GM19351 (cell line): ENCODE data around the gene TBC1D22A.
"Not testable (repeated sequence)": the region's sequence is repeated elsewhere in the genome, so short reads cannot be mapped to it uniquely, and the experiment has no call there.

ENCODE experiments used
- ATAC-seq: cut with Tn5 transposase; IDR thresholded peaks from one replicate; pipeline ENCODE4 v1.9.1; 2021; ENCODE audit warnings: mild to moderate bottlenecking, moderate library complexity; ENCODE audit not compliant: unreplicated experiment

TBC1D22A gene, protein sequence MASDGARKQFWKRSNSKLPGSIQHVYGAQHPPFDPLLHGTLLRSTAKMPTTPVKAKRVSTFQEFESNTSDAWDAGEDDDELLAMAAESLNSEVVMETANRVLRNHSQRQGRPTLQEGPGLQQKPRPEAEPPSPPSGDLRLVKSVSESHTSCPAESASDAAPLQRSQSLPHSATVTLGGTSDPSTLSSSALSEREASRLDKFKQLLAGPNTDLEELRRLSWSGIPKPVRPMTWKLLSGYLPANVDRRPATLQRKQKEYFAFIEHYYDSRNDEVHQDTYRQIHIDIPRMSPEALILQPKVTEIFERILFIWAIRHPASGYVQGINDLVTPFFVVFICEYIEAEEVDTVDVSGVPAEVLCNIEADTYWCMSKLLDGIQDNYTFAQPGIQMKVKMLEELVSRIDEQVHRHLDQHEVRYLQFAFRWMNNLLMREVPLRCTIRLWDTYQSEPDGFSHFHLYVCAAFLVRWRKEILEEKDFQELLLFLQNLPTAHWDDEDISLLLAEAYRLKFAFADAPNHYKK

GRCh38 chr22:46762238-46763050 lies at the start of gene TBC1D22A:
TBC1D22A (plus strand) TSS chr22:46762650; CDS start chr22:46762787, 137 bp downstream.
- peak; percentile 64 for ATAC-seq

GRCh38 chr22:46714550-46714949 lies 47.9 kb upstream of the TBC1D22A start:
- no peak for ATAC-seq

DNA sequence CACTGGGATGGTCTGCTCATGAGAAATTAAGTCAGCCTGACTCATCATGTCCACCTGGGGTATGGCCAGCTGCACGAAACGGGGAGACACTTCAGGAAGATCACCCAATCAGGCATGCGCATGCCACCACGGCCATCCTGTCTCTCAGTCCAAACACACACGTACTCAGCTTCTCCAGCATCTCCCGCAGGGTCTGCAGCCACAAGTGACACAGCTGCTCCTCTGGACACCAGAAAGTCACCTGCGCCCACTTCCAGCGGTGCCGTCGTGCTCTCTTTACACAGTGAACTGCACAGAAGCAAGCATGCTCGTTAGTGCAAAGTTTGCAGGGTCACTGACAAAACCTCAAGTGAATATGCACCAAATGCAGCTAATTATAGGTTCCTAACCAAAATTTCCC lies 42.5 kb upstream of the TBC1D22A start:
- no peak for ATAC-seq

DNA sequence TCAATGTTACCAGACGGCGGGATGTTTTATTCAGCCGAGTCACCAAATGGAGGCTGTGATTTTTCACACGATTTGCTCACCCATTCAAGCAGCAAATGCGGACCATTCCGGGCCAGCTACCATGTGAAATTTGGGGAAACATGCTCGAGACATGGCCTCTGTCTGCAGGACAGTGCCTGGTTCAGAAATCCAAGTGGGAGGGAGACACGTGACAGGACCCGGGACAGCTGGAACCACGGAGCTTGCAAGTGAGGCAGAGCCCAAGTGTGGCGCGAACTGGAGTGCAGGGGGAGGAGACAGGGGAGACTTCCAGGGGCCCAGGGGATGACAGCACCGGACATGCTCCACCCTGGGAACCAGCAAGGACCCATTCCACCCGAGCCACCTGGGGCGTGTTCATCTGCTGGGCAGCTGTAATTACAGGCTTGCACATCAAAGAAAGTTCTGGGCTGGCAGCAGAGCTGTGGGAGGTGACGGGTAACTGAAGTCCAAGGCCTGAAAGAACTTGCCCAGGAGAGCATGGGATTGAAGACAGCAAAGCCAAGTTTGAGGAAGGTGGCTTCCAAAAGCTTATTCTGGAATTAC lies 40.9 kb upstream of the TBC1D22A start:
- ATAC-seq, result no peak

GRCh38 chr22:46723882-46724281 lies 38.6 kb upstream of the TBC1D22A start:
- ATAC-seq, result no peak

GRCh38 chr22:46725096-46725495 lies 37.4 kb upstream of the TBC1D22A start:
- ATAC-seq, result no peak

DNA sequence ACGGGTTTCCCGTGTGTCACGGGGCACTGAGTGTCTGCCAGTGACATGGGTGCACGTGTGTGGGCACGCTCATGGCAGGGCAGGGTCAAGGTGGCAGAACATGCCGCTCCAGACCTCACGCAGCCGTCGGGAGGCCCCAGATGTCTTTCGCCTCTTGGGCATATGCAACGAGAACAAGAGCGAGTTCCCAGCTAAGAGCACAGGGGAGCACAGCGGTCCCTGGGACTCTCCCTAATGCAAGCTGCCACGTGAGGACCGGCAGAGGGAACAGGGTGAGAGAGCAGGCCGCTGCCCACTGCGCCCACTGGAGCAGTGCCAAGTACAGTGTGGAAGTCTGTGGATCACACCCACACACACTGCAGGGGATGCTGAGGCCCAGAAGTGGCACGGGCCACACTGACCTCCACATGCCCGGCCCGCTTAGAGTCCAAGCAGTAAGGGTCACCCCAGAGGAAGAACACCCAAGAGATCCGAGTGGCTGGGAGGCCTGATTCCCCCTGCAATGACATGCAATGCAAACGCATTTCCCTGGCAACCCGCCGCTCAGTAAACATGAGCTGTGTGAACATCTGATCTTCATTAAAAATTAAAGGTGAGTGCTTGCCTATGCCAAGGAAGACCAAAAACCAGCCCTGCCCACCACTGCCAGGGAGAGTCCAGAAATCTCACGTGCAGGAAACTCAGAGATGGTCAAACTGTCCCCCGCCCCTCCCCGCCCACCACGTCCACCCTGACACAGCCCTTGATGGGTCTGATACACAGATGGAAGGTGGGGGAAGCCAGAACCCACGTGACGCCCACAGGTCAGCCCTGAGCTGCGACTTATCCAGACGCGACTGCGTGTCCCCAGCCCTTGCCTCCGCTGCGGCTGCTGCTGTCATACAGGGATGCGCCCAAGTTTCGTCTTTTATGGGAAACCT lies 36.1 kb upstream of the TBC1D22A start:
- ATAC-seq, result no peak

DNA sequence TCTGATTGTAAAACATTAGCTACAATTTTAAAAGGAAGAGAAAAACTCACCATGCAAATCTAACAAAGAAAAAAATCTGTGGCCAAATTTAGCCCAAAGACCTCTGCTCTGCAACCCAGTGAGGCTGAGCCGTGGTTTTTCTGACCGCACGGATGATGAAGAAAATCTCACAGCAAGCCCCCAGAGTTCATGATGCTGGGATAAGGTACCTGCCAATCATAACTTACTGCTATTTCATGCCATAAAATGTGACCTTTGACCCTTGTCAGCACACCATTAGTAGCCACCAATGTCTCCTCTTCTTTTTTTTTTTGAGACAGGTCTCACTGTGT lies 35.5 kb upstream of the TBC1D22A start:
- ATAC-seq, result no peak

- ATAC-seq, result no peak
Observed at GRCh38 chr22:46727813-46728364, 34.6 kb upstream of the TBC1D22A start.

DNA sequence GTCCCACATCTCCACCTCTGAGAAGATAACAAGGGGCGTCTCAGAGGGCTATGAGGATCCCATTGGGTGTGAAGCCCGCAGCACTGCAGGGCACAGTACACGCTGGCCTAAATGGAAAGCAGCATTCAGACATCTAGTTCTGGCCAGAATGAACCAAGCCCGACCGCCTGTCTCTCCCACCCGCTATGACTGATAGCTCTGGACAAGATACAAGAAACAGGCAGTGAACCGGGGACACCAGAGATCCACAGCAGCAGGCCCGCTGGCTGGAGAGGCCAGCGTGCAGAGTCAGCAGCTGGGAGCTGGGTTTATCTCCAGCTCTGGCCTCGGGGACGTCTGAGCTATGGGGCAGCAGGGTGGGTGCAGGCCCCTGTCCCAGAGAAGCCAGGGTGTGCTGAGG lies 34.0 kb upstream of the TBC1D22A start:
- ATAC-seq, result no peak

DNA sequence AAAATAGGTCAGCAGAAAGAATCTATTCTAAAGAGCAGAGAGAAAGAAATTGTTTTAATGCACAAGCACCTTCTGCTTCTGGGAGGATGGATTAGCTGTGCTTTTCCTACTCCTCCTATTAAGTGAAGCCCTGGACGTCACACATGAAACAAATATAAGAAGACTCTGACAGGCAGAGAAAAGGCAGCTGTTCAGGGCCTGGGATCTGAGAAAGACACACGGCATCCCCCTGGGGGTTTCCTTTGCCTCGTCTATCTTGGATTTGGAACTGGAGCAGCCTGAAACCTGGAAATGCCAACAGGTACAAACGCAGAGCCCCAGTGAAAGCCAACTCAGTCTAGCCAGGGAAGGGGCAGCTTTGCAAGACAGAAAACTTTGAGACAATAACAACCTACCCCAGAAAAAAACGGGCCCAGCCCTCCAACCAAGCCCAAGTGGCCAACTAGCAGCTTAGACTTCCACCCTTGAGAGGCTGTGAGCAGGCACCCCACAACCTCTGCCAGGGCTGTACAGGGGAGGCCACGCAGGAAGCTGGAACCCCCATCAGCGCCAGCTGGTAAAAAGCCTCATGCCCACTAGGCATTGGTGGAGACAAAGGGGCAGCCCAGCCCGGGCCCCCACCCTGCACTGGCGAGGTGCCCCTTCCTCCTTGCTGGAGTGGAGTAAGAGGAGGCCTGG lies 31.7 kb upstream of the TBC1D22A start:
- ATAC-seq, result no peak

GRCh38 chr22:46731246-46732040 lies 31.0 kb upstream of the TBC1D22A start:
- no peak for ATAC-seq

DNA sequence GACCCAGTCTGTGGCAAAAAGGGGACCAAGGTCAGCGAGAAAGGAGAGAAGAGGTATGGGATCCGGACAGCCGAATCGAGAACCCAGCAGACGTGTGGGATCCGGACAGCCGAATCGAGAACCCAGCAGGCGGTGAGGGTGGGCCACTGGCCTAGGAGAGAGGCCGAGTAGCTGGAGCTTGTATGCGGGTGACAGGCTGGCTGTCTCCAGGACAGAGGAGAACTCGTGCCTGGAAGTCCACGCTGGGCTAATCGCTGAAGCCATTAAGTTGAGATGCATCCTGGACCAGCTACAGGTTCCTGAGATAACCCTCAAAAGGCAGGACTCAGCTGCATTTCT lies 30.4 kb upstream of the TBC1D22A start:
- no peak for ATAC-seq

- no peak for ATAC-seq
Observed at GRCh38 chr22:46732513-46732912, 29.9 kb upstream of the TBC1D22A start.

DNA sequence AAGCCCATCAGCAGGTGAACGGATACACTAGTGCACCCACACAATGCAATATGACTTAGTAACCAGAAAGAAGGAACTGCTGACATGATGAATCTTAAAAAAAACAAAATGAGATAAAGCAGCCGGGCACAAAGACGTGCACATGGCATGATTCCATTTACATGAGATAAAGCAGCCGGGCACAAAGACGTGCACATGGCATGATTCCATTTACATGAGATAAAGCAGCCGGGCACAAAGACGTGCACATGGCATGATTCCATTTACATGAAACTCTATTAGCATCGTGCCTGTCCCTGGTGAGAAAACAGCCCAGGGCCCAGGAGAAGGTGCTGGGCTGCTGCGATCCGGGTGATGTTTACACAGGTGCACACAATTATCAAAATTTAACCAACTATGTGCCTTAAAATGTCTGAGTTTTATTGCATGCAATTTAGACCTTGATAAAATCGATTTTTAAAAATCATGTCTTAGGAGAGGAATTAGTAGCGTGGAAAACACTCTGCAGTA lies 28.2 kb upstream of the TBC1D22A start:
- ATAC-seq, result not testable (repeated sequence)

DNA sequence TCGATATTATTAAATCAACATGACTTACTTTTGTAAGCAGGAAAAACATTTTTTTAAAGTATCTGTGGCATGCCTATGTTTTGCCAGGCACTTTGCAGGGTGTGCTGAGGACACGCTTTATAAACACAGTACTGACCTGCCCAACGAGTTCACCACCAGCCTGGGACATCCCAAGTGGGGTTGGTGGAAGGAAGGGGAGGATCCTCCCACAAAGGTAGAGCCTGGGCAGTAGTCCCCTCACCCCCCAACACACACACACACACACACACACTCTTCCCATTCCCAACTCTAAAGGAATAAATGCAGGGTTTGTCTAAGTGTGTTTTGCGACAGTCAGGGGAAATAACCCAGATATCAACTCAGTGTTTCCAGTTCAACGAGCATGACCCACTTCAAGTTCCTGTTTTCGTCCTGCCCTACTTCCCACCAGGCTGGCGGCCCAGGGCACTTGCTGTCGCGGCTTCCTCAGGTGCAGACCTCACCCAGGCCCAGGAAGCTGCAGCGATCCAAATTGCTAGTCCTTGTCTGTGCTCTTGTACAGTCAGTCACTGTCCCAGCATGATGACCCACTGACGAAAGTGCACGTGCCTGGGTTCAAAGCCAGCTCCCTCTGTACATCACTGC lies 27.5 kb upstream of the TBC1D22A start:
- no peak for ATAC-seq

DNA sequence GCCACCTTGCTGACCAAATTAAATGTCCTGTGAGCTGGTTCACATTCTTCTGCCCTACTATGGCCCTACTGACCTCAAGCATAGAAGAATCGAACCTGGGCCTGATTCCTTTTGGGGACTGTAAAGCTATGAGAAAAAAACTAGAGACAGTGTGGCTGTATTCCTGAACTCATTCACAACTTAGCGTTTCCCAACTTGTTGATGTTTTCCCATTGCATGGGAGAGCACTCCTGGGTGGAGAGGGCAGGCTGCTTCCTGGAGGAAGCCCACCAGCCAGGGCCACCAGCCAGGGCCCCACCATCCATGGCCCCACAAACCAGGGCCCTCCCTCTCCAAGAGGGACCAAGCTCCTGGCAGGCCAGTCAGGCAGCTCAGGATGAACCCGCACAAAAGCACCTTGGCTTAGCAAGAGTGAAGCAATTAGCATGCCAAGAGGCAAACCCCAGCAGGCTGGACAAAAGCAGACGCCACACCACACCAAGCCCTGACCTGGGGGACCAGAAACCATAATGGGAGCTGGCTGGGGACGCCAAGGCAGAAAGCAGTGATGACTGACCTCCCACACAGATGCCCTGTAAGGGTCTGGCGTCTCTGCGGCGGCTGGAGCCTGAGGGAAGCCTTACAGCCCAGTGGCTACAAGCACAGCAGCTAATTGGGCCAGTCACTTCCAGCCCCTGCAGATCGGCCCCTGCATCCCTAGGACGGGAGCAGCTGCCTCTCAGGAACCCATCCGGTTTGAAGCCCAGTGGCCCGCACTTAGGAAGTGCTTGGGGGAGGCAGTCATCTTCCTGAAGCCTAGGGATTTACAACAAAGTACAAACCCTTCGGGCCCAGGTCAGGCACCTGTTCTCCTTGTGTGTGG lies 26.5 kb upstream of the TBC1D22A start:
- ATAC-seq, result no peak
